Stimulated activated CD8-positive, alpha-beta memory T cell treated with anti-CD3 and anti-CD28 coated beads, Interleukin-15, amount 100 ng/mL, for 48 hours (primary cell): Measurements from ENCODE around the gene TXNRD3.
"Not testable (repeated sequence)": the region's sequence is repeated elsewhere in the genome, so short reads cannot be mapped to it uniquely, and the experiment has no call there.

Experiments used
- DNase-seq, 2 donors: peaks; one replicate each; pipeline ENCODE4 v3.0.0-alpha.2; 2020; ENCODE audit warnings: low read depth in 2 of 2

TXNRD3 gene

GRCh38 chr3:126646674-126647073 is 8.2 kb downstream of the TXNRD3 start:
- DNase-seq, result no peak

DNA sequence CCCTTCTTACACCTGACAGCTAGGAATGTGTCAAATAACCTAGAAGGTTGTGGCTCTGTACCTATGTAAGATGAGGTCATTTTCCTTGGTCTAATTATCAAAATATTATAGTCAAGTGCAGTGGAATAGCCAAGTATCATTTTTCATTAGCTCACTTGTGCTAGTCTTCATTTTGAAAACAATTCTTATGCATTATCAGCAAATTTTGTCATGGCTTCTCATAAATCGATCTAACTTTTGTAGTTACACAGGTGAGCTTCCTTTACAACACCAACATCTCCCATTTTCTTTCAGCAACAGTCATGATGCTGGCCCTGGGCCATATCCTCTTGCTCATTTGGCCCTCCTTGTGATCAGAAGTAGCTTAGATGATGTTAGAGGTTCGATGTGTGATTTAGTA is 10.3 kb downstream of the TXNRD3 start:
- DNase-seq, result no peak

- DNase-seq, result no peak
These were observed 16.1 kb downstream of the TXNRD3 start for GRCh38 chr3:126638790-126639189.

DNA sequence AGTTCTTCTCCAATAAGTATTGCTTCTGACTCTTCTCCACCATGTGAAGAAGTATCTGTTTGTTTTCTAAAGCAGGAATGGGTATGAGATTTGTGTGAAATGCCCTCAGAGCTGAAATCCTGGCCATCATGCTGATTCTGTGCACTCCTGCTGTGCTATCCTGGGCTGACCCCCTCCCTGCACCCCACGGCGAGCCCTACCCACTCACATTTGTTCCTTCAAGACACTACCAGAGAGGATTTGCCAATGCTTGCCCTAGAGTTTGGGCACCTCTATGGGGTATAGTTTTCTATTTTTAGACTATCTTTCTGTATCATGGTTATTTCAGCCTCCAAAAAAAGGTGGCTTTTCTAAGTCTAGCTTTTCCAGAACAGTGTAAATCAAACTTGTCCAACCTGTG is 18.5 kb downstream of the TXNRD3 start:
- DNase-seq, result no peak

DNA sequence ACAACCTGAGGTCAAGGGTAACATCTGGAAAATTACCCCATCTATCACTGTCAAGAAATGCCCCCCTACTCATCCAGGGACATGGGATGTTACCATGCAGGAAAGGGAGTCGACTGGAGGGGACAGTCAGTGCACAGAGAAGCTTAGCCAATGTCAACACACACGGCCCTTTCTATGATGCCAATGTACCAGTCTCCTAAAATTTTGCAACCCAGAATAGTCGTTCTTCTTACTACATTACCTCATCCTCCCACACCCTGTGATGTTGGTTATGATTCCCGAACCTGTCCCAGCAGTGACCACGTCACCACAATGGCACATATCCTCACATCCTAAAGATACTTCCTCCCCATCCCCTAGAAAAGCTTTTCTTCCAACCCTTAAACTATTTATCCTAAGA is 20.1 kb downstream of the TXNRD3 start:
- no peak for DNase-seq

DNA sequence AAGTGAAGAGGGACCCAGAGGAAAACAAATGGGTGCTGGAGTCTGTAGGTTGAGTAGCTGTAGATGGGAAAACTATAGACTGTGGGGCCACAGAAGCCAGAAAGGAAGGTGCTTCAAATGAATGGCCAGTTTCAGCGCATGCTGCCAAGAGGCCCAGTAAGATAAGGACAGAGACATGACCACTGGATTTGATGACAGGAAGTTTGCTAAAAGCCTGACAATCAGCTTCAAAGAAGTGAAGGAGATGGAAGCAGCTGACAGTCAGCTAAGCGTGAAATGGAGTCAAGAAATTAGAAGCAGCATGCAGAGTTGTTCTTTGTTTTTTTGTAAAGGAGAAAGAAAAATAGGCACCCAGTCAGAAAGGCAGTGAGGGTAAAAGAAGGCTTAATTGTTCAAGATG is 24.9 kb downstream of the TXNRD3 start:
- DNase-seq, result no peak

GRCh38 chr3:126625735-126626134 is 29.2 kb downstream of the TXNRD3 start:
- not testable (repeated sequence) for DNase-seq

DNA sequence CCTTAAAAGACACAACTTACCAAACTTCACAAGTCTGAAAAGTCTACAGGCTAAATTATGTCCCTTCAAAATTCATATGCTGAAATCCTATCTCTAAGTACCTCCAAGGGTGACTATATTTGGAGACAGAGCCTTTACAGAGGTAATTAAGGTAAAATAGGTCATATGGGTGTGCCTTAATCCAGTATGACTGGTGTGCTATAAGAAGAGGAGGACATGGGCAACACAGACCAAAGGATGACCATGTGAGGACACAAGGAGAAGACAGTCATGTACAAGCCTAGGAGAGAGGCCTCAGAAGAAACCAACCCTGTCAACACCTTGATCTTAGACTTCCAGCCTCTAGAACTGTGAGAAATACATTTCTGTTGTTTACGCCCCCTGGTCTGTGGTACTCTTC is 32.2 kb downstream of the TXNRD3 start:
- DNase-seq, result no peak

- no peak for DNase-seq
These were observed 33.1 kb downstream of the TXNRD3 start for GRCh38 chr3:126621627-126622345.

DNA sequence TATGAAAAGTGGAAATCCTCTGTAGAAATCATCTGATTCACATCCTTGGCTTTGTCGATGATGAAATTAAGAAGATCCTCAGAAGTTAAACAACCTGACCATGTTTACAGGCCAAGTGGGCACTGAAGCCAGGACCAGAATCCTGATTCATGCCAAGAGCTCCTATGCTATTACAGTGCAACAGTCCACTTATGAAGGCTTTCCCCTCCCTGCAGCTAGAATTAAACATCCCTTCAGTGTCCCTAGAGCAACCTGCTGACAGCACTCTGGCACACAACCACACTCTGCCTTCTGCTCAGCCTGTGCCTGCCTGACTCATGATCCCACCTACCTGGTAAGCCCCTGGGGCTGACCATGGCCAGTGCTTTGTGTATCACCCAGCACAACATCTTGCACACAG is 33.8 kb downstream of the TXNRD3 start:
- no peak for DNase-seq

DNA sequence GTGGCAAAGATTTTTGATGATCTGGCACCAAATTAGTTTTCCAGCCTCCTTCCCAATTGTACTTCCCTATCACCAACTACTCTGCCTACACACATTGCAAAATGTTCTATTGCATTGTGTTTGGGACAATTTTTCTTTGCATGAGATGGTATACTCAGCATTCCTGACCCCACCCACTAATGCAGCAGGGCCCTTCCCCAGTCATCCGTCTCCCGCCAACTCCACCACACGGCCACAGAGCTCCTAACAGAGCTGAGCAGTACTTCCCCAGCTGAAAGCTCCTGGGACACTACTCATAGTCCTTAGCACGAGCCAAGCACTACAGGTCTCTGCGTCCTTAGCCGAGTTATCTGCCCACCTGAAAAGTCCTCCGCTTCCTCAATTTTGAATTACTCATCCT is 34.2 kb downstream of the TXNRD3 start:
- no peak for DNase-seq

GRCh38 chr3:126618760-126619159 is 36.2 kb downstream of the TXNRD3 start:
- DNase-seq, result no peak

DNA sequence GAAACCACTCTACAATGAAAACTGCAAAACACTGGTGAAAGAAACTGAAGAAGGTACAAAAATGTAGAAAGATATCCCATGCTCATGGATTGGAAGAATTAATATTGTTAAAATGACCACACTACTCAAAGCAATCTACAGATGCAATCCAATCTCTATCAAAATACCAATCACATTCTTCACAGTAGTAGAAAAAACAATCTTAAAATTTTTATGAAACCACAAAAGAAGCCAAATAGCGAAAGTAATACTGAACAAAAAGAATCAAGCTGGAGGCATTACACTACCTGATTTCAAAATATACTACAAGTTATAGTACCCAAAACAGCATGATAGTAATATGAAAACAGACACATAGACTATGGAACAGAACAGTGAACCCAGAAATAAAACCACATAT is 36.9 kb downstream of the TXNRD3 start:
- no peak for DNase-seq

DNA sequence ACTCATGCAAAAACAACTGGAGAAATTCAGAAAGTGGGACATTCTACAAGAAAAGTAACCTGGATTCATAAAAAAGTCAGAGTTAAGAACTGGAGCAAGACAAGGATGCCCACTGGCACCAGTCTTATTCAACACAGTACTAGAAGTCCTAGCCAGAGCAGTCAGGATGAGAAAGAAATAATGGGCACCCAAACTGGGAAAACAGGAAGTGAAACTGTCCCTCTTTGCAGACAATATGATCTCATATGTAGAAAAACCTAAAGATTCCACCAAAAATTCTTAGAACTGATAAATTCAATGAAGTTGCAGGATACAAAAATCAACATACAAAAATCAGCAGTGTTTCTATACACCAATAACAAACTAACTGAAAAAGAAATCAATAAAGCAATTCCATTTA is 37.4 kb downstream of the TXNRD3 start:
- no peak for DNase-seq

- DNase-seq, result no peak
These were observed 38.0 kb downstream of the TXNRD3 start for GRCh38 chr3:126616931-126617330.

DNA sequence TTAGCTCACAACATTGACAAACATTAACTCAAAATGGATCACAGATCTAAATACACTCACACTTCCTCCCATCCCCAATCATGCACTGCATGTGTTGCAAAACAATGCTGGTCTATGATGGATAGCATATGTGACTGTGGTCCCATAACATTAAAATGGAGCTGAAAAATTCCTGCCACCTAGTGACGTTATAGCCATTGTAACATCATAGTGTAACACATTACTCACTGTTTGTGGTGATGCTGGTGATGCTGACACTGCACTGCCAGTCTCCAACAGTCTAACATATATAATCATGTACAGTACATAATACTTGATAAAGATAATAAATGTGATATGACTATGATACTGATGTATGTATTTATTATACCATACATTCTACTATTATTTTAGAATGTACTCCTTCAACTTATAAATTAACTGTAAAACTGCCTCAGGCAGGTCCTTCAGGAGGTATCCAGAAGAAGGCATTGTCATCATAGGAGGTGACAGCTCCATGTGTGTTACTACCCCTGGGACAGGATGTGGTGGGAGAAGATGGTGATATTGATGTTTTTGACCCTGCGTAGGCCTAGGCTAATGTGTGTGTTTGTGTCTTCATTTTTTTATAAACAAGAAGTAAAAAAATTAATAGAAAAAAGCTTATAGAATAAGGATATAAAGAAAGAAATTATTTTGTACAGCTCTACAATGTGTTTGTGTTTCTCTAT is 41.3 kb downstream of the TXNRD3 start:
- DNase-seq, result no peak

DNA sequence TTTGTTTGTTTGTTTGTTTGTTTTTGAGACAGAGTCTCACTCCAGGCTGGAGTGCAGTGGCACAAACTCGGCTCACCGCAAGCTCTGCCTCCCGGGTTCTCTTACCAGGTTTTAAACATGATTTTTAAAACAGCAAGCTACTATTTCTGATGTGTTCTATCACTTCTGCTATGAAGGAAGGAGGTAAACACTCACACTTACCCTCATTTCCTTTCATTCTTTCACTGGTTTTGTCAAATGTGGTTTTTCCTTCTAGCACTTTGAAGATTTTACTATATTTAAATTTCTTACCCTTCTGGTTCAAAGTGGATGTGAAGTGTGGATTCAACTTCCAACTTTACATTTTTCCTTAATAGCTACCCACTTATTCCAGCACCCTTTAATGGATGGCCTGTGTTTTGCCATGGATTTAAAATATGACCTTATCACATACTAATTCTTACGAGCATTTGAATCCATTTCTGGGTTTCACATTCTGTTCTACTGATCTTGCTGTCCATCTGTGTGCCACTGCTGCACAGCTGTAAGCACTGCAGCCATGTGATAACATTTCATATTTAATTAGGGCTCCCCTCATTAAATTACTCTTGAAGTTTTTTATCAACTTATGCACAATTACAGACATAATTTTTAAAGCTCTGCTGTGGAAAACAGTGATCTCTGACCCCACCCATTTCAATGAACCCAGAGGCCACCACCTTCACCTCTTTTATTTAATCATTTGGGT is 42.3 kb downstream of the TXNRD3 start:
- no peak for DNase-seq

DNA sequence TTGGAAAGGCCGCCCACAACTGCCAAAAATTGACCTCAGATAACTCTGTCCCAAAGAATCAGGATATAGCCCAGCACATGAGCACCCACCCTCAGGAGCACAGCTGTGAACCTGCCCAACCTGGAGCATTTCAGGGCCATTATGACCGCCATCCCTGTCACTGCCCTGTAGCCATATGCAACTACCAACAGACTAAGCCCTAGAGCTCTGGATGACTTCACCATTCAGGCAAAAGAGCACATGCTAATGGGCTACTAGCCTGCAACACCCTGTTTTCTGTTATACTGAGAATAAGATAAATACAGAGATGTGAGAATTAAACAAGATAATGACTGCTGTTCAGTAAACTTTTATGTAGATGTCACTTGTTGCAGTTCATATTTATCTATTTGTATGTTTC is 45.0 kb downstream of the TXNRD3 start:
- no peak for DNase-seq

DNA sequence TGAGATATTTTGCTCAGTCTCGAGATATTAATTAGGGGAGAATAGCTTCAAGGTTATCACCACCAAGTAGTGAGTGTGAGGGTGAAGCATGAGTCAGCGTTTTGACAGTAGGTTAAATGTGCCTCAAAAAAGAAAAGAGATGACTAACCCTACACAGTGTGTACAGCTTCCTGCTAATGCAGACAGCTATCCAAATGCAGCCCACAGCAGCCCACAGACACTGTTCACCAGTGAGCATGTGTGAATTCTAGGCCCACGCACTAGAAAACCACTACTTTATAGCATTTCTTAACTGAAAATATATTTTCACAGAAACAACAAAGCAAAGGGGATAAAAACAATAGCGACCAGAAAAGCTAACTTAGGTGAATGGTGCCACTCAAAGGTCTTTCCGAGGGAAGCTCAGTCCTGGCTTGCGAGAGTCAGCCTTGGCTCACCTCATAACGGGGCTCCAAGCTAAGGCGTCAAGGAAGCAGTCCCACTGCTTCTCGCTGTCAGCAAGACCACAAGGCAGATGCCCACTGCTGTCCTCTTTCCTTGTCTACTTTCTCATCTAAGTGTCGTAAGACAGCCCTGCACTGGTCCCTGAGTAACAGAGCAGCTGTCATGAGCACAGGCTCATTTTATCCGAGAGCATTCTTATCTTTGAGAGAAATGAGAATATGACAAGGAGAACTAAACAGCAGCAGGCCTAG is 47.6 kb downstream of the TXNRD3 start:
- peak in 1 of 2 donors; percentile 5 for DNase-seq

- no peak for DNase-seq
These were observed 48.9 kb downstream of the TXNRD3 start for GRCh38 chr3:126606001-126606400.

DNA sequence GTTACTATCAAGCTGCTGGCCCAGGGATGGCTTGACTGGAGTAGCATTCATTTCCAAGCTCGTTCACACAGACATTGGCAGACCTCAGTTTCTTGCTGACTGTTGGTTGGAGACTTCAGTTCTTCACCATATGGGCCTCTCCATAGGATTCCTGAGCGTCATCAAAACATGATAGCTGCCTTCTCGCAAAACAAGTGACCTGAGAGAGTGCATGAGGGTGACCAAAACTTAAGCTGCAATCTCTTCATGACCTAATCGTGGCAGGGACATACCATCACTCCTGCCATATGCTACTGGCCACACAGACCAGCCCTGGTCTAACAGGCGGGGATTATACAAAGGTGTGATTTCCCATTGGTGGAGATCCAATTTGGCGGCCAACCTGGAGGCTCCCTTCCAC is 50.2 kb downstream of the TXNRD3 start:
- no peak for DNase-seq

DNA sequence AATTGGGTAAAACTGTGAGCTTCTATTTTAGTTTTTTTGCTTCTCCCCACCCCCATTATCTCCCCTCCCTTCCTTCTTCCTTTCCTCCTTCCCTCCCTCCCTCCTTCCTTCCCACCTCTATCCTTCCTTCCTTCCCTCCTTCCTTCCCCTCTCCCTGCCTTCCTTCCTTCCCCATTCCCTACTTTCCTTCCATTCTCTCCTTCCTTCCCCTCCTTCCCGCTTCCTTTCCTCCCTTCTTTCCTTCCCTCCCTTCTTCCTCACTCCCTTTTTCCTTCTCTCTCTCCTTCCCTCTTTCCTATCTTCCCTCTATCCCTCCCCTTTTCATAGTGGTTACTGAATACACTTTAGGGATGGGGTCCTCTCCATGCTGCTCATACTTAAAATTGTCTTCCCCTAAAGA is 55.8 kb downstream of the TXNRD3 start:
- DNase-seq, result no peak
